ENCODE results near the gene ATIC.

DNA sequence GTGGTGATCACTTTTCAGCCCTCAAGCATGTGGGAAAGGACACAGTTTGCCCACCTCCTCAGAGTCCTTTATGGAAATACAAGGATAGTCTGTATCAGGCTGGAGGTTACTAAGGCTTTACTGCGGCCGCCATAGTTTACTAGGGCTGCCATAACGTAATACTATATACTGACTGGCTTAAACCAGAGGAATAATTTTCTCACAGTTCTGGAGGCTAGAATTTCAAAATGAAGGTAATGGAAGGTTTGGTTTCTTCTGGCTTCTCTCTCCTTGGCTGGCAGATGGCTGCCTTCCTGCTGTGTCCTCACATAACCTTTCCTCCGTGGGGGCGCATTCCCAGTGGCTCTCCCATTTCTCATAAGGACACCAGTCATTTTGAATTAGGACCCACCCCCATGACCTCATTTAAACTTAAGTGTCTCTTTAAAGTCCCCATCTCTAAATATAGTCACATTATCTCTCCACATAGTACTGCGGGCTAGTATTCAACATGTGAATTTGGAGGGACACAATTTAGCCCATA lies 12.5 kb upstream of the ATIC start:
- TF ChIP-seq KLF16 (tag by site-specific recombination; IDR thresholded peaks at IDR 0.05), result no peak
- TF ChIP-seq, protein P1, sequence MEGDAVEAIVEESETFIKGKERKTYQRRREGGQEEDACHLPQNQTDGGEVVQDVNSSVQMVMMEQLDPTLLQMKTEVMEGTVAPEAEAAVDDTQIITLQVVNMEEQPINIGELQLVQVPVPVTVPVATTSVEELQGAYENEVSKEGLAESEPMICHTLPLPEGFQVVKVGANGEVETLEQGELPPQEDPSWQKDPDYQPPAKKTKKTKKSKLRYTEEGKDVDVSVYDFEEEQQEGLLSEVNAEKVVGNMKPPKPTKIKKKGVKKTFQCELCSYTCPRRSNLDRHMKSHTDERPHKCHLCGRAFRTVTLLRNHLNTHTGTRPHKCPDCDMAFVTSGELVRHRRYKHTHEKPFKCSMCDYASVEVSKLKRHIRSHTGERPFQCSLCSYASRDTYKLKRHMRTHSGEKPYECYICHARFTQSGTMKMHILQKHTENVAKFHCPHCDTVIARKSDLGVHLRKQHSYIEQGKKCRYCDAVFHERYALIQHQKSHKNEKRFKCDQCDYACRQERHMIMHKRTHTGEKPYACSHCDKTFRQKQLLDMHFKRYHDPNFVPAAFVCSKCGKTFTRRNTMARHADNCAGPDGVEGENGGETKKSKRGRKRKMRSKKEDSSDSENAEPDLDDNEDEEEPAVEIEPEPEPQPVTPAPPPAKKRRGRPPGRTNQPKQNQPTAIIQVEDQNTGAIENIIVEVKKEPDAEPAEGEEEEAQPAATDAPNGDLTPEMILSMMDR (tag by site-specific recombination; IDR thresholded peaks at IDR 0.05), result no peak
- TF ChIP-seq, protein P2, sequence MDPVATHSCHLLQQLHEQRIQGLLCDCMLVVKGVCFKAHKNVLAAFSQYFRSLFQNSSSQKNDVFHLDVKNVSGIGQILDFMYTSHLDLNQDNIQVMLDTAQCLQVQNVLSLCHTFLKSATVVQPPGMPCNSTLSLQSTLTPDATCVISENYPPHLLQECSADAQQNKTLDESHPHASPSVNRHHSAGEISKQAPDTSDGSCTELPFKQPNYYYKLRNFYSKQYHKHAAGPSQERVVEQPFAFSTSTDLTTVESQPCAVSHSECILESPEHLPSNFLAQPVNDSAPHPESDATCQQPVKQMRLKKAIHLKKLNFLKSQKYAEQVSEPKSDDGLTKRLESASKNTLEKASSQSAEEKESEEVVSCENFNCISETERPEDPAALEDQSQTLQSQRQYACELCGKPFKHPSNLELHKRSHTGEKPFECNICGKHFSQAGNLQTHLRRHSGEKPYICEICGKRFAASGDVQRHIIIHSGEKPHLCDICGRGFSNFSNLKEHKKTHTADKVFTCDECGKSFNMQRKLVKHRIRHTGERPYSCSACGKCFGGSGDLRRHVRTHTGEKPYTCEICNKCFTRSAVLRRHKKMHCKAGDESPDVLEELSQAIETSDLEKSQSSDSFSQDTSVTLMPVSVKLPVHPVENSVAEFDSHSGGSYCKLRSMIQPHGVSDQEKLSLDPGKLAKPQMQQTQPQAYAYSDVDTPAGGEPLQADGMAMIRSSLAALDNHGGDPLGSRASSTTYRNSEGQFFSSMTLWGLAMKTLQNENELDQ (tag by site-specific recombination; IDR thresholded peaks at IDR 0.05; ENCODE audit: low read depth), result no peak
- TF ChIP-seq ZNF157 (tag by site-specific recombination; IDR thresholded peaks at IDR 0.05), result no peak
